ENCODE measurements around the gene COA8.

Gene COA8

DNA sequence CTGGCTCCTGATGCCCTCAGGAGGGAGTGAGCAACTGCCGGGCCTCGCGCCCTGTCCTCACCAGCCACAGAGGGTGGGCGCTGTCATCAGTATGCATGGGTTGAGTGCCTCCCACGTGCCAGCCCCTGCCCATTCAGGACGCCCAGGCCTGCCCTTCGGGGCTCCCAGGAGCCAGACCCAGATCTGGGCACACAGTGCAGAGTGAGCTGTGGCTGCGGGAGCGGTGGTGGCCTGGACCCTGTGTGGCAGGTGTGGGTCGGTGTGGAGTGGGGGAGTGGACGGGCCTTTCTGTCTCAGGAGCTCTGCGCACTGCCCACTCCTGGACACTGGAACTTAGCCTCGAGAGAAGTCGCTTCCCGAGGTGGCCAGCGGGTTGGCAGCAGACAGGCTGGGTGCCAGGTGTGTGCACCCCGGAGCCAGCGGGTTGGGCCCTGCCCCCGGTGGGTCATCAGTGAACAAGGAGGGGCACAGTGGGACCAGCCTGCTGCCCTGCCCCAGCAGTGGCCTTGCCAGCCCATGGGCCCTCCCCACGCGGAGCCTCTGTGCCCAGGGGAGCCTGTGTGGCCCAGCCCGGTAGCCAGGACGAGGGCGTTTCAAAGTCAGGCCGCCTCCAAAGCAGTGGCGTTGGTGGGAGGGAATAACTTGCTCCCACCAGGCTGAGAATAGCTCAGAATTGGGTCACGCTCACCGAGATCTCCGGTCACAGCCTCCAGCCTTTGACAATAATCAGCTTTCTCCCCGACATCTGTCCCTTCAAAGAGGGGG is 24.3 kb upstream of the COA8 start:
- DNase-seq: no peak

DNA sequence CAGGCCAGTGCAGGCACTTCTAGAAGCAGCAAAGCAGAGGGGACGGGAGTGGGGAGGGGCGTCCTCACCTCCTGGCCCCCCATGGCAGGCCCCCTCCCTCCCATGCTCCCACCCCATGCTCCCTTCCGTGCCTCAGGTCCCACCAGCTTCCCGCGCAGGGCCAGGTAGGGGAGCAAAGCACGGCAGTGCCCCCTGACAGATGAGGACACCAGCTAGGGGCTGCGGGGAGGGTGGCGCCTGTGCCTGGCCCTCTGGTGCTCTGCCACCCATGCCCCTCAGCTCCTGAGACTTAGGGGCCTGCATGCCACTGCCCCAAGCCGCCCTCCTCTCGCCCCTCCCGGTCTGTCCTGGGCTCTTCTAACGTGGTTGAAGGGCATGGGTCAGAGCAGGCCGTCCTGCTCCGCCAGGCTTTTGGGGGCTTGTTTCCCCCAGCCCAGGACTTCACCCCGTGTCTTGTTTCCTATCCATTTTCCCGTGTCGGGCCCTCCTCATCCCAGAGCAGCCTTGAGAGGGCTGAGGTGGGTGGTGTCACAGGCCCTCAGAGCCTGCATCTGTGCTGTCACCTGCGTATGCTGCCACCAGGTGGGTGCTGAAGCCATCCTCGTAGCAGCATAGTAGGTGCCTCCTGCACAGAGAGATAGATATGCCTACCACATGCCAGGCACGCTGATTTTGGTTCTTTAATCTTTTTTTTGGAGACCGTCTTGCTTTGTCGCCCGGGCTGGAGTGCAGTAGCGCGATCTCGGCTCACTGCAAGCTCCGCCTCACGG is 23.5 kb upstream of the COA8 start:
- peak in 1 of 2 experiments; percentile 16 for DNase-seq

DNA sequence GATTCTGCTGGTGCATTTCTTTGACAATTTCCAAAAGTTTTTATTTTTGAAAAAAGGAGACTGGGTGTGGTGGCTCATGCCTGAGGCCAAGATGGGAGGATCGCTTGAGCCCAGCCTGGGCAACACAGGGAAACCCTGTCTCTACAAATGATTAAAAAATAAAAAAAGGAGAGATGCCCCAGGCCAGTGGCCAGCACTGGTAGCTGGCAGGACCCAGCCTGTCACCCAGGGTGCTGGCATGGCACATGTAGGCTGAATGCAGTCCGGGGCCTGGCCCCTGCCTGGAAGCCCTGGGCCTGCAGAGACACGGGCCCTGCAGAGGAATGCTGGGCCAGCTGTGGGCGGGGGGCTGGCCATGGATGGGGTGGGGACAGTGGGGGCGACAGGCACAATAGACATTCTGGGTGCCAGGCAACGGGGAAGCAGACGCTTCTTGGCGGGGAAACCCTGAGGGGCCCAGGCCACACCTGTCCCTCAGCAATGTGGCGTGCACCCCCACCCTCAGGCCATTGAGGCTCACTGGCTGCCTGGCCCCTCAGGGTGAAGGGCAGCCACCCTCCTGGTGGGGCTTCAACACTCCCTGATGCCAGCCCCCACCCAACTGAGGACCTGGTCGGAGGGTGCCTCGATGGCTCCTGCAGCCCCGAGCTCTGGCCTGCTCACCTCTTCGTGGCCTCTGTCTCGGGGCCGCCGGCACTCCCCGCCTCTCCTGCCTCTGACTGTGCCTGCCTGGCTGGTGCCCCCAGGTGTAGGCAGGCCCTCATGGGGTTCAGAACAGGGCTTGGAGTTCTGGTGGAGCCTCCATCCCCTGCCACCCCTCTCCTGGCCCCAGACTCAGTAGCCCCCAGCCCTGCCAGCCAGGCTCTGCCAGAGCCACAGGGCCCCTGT is 21.7 kb upstream of the COA8 start:
- no peak for DNase-seq

DNA sequence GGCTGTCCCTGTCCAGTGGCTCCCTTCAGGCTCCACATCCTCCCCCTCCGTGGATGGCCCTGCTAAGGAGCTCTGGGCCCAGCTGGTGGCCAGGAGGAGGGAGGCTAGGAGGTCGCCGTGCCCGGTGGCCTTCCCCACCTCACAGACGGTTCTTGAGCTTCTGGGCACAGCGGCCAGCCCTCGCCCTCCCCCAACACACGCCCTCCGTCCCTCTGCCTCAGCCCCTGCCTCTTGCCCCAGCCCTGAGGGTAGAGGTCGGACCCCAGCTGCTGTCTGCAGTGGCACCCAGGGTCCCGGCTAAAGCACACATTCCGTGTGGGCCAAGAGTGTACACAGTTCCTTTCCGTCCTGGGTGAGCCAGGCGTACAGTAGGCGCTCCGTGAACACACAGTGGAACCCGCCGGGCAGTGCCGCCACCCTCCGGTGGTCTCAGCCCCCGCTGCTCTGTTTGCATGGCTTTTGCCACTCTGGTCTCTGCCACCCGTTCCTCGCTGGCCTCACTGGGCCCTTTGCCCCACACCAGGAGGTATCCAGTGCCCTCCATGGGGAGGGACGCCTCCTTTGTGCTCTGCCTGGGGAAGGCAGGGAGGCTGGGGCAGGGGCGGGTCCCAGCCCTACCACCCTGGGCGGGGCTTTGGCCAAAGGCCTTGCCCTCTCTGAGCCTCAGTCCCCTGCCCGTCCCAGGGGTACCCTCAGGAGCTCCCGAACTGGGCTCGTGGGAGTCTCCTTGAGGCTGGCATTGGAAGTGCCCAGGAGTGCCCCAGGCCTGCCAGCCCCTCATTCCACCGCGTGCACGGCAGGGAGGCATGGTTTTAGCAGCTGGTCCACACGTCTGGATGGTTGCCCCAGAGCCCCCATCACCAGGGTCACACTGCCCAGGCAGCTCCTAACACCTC is 20.8 kb upstream of the COA8 start:
- no peak for DNase-seq

DNA sequence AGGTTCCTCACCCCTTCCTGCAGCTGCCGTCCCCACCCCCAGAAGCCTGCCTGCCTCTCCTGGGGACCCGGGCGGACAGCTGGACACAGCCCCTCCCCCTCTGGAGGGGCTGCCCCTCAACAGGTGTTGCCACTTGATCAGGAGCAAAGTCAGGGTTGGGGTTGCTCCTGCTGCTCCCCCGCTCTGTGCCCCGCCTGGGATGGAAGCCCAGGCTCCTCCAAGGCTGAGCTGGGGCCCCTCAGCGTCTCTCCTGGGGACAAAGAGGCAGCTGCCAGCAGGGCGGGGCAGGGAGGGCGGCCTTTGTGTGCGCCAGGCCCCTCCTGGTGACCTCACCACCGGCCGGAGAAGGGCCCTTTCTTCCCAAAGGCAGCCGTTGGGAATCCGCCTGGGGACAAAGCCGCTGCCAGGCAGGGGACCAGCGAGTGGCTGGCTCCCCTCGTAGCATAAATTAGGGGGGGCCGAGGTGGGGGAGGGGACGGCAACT is 20.1 kb upstream of the COA8 start:
- DNase-seq: peak; percentile 34 to 49

DNA sequence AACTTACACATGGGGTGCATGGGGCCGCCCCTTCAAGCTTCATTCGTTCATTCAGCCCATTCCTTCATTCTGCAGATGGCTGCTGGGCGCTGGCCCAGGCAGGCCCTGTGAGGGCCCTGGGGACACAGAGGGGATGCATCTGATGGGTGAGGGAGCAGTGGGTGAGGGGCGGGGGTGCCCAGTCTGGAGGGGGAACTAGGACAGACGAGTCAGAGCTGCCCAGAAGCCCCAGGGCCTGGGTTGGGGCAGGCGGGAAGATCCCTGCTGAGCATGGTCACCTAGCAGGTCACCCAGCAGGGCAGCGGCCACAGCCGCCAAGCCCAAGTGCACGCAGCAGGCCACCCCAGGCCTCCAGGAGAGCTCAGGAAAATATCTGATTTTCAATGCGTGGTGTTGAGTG is 19.6 kb upstream of the COA8 start:
- DNase-seq: no peak

DNA sequence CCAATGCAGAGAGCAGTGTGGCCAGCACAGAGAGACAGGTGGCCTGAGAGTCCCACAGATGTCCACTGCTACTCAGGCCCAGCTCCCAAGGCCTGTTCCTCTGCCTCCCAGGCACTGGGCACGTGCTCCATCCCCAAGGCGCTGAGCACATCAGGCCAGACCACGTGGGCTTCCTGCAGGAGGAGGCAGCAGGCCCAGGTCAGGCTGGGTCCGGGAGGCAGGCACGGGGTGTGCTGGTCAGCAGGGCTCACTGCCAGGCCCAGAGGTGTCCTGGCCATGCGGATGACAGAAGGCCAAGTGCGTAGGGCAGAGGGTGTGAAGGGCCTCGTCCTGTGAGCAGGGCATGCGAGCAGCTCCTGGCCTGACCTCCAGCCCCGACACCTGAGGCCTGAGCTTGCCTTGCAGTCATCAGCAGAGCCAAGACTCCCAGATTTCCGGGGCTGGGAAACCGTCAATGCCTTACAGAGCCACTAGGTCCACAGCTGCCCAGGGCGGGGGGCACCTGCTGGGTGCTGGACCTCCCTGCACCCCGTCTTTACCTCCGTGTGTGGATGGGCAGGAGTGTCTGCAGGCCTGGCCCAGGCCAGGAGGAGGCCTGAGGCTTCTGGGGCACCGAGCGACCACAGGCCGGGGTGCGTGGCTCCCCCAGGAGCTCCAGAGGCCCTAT is 18.9 kb upstream of the COA8 start:
- no peak for DNase-seq

DNA sequence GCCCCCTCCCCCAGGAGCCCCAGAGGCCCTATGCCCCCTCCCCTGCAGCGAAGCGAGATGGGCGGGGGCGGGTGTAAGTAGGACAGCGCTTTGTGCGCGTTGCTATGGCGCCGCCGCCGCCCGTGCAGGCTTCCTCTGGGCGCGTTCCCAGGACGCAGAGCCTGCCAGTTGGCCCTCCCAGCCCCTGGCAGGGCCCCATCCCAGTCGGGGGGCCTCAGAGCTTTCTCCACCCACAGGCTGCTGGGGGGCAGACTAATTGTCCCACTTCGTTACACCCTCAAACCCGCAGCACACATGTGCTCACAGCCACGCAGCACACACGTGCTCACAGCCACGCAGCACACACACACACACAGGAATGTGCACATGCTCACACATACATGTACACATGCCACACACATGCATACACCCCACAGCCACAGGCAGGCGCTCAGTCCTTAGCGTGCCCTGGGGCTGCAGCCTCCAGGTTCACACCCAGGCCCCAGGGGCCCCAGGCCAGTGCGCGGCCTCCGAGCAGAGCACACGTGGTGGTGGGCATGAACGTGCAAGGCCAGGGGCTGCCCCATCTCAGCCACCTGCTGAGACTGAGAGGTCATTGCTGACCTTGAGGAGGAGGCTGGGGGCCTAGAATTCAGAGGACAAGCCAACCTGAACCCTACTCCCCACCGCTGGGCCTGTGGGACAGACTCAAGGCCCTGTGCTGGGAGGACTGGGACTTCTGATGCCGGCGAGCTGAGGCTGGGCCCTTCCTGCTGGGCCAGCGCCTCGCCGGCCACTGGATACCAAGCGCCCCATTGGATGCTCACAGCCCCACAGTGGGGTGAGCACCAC is 18.2 kb upstream of the COA8 start:
- no peak for DNase-seq

DNA sequence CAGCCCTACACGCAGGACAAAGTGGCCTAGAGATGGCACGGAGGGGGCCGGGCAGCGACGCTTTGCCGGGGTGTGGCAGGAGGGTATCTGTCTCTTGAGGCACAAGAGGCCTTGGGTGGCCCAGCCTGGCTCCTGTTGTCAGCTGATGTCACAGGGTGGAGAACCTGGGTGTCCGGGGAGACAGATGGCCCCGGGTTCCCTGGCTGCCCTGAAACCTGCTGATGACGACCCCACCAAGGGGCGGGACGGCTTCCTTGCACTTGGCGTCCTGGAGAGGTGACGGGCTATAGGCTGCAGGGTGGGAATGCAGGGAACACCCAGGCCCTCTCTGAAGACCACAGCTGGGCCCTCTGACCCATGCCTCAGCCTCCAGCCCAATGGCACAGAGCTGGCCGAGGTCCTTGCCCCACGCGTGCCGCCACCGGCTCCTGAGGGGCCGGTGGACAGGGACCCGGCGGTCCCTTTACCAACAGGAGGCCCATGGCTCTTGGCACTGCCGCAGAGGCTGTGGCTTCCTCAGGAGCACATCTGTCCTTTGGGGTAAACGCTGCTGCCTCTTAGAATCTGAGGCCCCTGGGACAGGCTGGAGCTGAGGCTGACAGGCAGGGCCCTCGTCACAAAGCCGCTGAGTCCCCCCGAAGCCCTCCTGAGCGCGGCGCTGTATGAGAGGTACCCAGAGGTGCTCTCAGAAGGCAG is 17.4 kb upstream of the COA8 start:
- DNase-seq: no peak

DNA sequence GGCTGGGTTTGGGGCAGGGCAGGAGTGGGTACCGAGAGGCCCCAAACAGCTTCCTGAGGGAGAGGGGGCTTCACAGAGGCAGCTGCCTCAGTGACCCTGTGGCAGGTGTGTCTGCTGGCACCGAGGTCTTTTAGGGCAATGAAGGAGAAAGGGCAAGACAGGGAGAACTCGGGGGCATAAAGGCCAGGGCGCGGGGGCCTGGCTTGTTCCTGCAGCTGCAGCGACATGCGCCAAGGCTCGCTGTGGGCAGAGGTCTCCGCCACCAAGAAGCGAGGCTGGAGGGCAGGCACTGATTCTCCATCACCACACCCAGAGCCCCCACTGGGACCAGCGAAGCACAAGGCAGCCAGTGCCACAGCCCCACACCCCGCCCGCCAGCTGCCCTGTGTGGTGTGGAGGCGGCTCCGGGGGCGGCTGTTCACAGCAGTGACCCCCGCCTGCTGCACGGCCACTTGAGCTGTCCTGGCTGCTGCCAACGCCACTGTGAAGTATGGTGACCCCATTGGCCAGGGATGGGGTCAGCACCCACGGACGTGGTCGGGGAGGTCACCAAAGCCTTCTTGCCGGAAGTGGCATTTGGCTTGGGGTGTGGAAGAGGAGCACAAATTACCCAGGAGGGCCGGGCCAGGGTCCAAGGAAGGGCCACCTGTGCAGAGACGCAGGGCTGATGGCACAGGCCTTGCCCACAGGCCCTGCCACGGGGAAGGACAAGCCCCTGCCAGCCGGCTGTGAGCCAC is 16.7 kb upstream of the COA8 start:
- DNase-seq: no peak

DNA sequence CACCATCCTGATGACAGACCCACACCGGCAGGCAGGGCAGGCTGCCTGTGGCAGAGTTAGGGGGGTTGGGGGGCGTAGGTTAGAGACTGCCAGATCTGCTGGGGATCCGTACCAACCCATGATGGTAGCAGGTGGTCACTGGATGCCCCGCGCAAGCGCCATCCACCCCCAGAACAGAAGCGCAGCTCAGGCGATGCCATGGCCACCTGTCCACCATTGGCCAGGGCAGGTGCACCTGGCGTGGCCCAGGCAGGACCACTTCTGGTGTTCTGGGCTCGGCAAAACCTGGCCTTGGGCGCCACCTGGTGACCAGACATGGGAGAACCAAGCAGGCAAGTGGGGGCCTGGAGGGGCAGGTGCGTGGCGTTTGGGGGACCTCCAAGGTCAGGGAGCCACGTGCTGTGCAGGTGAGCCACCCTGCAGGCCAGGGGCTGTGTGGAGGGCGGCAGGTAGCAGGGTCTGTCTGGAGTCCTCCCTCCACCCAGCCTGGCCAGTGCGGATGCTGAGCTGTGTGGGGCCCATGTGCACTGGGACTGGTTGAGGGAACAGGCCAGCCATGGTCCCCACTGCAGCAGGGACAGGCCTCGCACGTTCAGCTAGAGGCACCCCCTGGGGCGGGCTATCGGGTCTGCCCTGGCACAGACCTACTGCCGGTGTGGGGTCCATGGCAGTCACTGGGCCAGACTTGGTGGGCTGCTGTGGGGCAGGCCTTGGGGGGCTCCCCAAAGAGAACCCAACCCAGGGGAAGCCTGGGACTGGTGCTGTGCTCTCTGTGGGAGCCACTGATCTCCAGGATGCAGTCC is 15.9 kb upstream of the COA8 start:
- DNase-seq: peak; percentile 72 to 79

DNA sequence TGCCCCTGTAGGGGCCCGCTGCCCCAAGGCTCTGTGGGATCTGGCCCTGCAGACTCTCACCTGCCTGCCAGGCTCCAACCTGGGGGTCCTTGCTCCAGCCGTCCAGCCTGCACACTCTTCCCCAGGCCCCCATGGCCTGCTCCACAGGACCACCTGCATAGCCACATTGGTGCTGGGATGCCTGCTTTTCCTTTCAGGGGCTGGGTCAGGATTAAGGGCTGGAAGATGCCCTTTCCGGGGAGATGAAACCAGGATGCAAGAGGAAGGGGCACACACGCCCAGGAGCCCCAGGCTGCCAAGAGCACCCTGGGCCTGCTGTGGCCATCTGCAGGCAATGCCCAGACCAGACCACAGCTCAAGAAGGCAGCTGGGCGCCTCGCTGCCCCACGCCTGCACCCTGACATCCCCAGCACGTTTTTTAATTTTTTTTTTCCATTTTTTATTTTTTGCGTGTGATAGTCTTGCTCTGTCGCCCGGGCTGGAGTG is 15.3 kb upstream of the COA8 start:
- DNase-seq: no peak

DNA sequence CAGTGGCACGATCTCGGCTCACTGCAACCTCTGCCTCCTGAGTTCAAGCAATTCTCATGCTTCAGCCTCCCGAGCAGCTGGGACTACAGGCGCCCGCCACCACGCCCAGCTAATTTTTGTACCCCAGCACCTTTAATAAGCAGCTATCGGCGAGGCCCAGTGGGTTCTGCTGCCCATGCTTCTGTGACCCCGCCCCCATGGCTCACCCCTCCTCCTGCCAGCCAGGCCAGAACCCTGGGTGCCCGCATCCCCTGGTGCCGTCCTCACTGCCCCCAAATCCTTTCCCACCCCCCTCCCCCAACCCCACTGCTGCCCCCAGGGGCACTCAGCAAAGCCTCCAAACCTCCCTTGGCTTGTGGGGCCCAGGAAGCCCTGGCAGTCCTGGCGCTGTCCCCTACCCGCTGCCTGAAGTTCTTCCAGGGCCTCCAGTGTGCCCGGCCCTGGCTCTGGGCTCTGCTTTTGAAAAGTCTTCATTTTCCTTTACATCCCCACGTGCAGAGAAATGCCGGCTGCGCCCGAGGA is 14.8 kb upstream of the COA8 start:
- DNase-seq: no peak

DNA sequence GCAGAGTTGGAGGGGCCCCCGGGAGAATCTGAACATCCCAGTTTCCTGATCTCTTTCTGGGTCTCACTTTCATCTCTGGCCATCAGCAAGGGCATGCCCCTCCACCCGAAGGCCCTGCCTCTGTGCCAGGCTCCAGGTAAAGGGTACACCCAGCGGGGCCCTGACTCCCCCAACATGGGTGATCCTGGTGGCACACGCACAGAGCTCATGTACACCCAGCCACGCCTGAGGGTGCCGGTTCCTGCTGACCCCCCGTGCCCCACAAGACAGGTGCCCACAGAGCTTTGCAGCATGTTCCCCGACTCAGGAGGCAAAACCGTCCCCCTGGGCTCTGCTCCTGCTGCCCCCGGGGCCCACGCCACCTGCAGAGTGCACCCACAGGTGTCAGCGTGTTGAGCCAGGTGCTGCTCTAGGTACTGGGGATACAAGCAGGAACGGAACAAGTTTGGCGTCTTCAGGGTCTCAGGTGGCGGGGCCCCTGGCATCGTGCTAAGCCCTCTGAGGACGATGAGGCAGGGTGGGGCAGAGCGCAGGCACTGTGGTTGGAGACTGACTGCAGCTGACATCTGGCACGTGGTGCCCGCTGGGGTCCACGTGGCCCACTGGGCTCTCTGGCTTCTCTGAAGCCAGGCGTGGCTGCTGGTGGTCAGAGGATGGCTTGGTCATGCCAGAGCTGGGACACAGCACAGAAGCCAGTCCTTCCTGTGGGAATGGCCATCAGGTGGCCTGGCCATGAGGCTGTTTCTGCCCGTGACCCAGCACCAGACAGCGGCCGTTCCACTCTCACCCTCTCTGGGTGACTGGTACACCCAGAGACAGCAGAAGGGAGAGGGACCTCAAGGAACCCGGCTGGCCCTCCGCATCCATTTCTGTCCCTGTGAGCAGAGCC is 14.1 kb upstream of the COA8 start:
- no peak for DNase-seq

DNA sequence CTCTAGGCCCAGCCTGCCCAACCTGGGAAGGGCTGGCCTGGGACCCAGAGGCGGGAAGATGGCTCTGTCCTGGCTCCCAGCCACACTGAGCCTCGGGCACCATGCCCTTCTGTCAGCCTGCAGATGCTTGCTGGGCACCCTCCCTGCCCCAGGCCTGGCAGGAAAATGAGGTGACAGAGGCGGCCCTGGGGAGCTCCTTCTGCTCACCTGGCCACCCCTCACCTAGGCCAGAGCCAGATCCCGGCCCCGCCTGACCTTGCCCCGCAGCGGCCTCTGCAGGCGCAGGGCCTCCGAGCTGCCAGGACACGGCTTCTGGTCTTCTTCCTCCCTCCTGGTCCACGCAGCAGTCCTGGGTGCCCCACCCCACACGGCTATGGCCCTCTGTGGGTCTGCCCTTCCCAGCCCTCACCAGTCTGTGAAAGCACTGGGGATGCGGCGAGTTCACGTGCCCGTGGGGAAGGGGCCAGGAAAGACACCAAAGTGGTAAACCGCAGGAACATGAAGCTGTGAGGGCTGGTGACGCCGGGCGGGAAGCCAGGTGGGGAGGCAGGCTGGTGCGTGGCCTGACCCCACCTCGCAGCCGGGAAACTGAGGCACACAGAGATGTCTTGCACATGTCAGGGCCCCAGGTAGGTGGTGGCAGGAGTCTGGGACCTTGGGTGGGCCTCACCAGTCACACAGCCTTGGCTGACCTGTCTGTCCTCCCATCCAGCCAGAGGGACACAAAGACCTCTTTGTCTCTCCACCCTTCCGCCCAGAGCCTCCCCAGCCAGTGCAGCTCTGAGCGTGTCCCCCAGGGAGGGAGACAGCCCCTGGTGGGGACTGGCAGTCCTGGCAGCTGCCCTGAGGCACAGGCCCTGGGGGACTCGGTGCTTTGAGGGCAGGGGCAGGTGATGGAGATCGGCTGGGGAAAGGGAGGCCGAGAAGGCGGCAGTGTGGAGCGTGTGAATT is 13.1 kb upstream of the COA8 start:
- no peak for DNase-seq
